CD14-positive monocyte (primary cell): ENCODE data around the gene RPL18A. TPM values are rescaled to one million over a fixed set of nuclear protein-coding genes. Genes with fewer than 3 reads are reported as not detected.

ENCODE experiments used
- DNase-seq, 3 donors: peaks; one replicate each; pipeline ENCODE4 v3.0.0-alpha.2; 2011 to 2022
- H2AFZ ChIP-seq: 2 replicates; pipeline ENCODE4 v1.6.0; 2012; ENCODE audit warnings: mild to moderate bottlenecking, low read depth, low read length, inconsistent platforms; ENCODE audit not compliant: insufficient read depth, poor library complexity, severe bottlenecking
- H3K27ac ChIP-seq, 2 donors: 1 replicate in 1 of 2; 2 replicates in 1 of 2; pipeline ENCODE4 v1.5.1; 2012 to 2013; ENCODE audit warnings: low read length in 2 of 2, control low read depth in 1 of 2, inconsistent platforms in 1 of 2, low read depth in 1 of 2, mild to moderate bottlenecking in 1 of 2
- H3K27me3 ChIP-seq, 2 donors: one replicate each; pipeline versions ENCODE4 v1.6.0 to v1.6.1; 2011 to 2013; ENCODE audit warnings: low read length in 2 of 2; ENCODE audit not compliant: control insufficient read depth in 2 of 2, insufficient read depth in 2 of 2
- H3K36me3 ChIP-seq, 2 donors: replicated peaks in 1 of 2; 1 replicate in 1 of 2; 2 replicates in 1 of 2; pipeline versions ENCODE4 v1.5.1 to v1.6.1; 2012 to 2013; ENCODE audit warnings: low read length in 2 of 2, control low read depth in 1 of 2, inconsistent platforms in 1 of 2, mild to moderate bottlenecking in 1 of 2; ENCODE audit not compliant: insufficient read depth in 2 of 2, control insufficient read depth in 1 of 2
- H3K4me1 ChIP-seq, 2 donors: 1 replicate in 1 of 2; 2 replicates in 1 of 2; pipeline versions ENCODE4 v1.5.1 to v1.6.1; 2012 to 2013; ENCODE audit warnings: low read length in 2 of 2, control low read depth in 1 of 2, inconsistent platforms in 1 of 2, mild to moderate bottlenecking in 1 of 2, moderate library complexity in 1 of 2; ENCODE audit not compliant: insufficient read depth in 2 of 2, control insufficient read depth in 1 of 2
- H3K4me2 ChIP-seq: replicated peaks from 2 replicates; pipeline ENCODE3; 2012; ENCODE audit warnings: low read length, moderate library complexity, mild to moderate bottlenecking; ENCODE audit not compliant: poor library complexity, severe bottlenecking; ENCODE audit errors: extremely low read depth
- H3K4me3 ChIP-seq, 3 experiments: fragments of 200-600 bp in 1 of 3; sonication (generic) in 1 of 3; replicated peaks in 1 of 3; 1 replicate in 2 of 3; 2 replicates in 1 of 3; pipeline ENCODE4 v1.5.1; 2011 to 2013; ENCODE audit warnings: low read length in 3 of 3, mild to moderate bottlenecking in 3 of 3, control low read depth in 2 of 3, low read depth in 2 of 3, inconsistent platforms in 1 of 3, moderate library complexity in 1 of 3
- H3K79me2 ChIP-seq: 2 replicates; pipeline ENCODE4 v1.6.0; 2012; ENCODE audit warnings: mild to moderate bottlenecking, control low read depth, inconsistent platforms, low read length, moderate library complexity; ENCODE audit not compliant: insufficient read depth
- H3K9ac ChIP-seq: 2 replicates; pipeline ENCODE4 v1.6.0; 2017; ENCODE audit warnings: low read length, mild to moderate bottlenecking; ENCODE audit not compliant: insufficient read depth, poor library complexity, severe bottlenecking
- H3K9me3 ChIP-seq, 2 donors: replicated peaks in 1 of 2; 1 replicate in 1 of 2; 2 replicates in 1 of 2; pipeline versions ENCODE4 v1.5.1 to v1.6.1; 2012 to 2013; ENCODE audit warnings: low read length in 2 of 2, control low read depth in 1 of 2; ENCODE audit not compliant: control insufficient read depth in 1 of 2, insufficient read depth in 1 of 2
- H4K20me1 ChIP-seq: 2 replicates; pipeline ENCODE4 v1.6.0; 2012; ENCODE audit warnings: mild to moderate bottlenecking, low read length, control low read depth, moderate library complexity; ENCODE audit not compliant: insufficient read depth
- H3K27ac Mint-ChIP-seq, 7 donors: one replicate each; pipeline ENCODE4 v1.8.0; 2020; ENCODE audit warnings: mild to moderate bottlenecking in 7 of 7, mixed read lengths in 7 of 7, moderate library complexity in 6 of 7, inconsistent platforms in 2 of 7
- H3K27me3 Mint-ChIP-seq, 3 donors: one replicate each; pipeline ENCODE4 v1.8.0; 2021 to 2022; ENCODE audit warnings: low read depth in 3 of 3, mild to moderate bottlenecking in 3 of 3, mixed read lengths in 3 of 3, moderate library complexity in 3 of 3, inconsistent platforms in 1 of 3
- H3K36me3 Mint-ChIP-seq, 2 donors: one replicate each; pipeline ENCODE4 v1.8.0; 2020; ENCODE audit warnings: mixed read lengths in 2 of 2, inconsistent platforms in 1 of 2, mild to moderate bottlenecking in 1 of 2
- H3K4me1 Mint-ChIP-seq: one replicate; pipeline ENCODE4 v1.8.0; 2020; ENCODE audit warnings: mild to moderate bottlenecking, mixed read lengths
- H3K4me3 Mint-ChIP-seq, 2 donors: one replicate each; pipeline ENCODE4 v1.8.0; 2020; ENCODE audit warnings: mild to moderate bottlenecking in 2 of 2, mixed read lengths in 2 of 2, moderate library complexity in 1 of 2
- H3K9me3 Mint-ChIP-seq, 7 donors: one replicate each; pipeline ENCODE4 v1.8.0; 2020 to 2022; ENCODE audit warnings: mixed read lengths in 7 of 7, mild to moderate bottlenecking in 6 of 7, moderate library complexity in 6 of 7, inconsistent platforms in 2 of 7
- CTCF ChIP-seq: fragments of 200-600 bp; IDR thresholded peaks from one replicate; pipeline ENCODE4 v1.8.0; 2022; ENCODE audit warnings: antibody characterized with exemption, mild to moderate bottlenecking
- WGBS: methylation state at CpG from one replicate; pipeline ENCODE4 v1.1.5; 2013; ENCODE audit warnings: missing lambda C conversion rate; ENCODE audit not compliant: insufficient coverage; 5-methylcytosine and 5-hydroxymethylcytosine counted together
- intact Hi-C, 2 donors: fragments of 100-400 bp; cut with micrococcal nuclease; formaldehyde crosslinking; loops; one replicate each; pipeline versions ENCODE4 v1.15.0 to v1.15.1; 2023
- polyA plus RNA-seq, 3 donors: library from polyadenylated mRNA; depleted of rRNA in 1 of 3; unstranded in 2 of 3; stranded (reverse) in 1 of 3; fragments of 300-500 nt in 2 of 3; fragments of >200 nt in 1 of 3; fragmentation: Illumina TruSeq in 2 of 3; gene quantifications; 1 replicate in 2 of 3; 2 replicates in 1 of 3; pipeline ENCODE4 v1.2.3, GENCODE V29; 2012 to 2021

Gene RPL18A
- polyA plus RNA-seq, 3 donors, result 1,189 to 1,285 (median 1,268) TPM

- intact Hi-C loops, result loop anchor here (1.0 to 10.0 kb wide), 7 partner anchors 77 to 591 kb away; partner anchors contain the start of genes BABAM1 (in 1 of the 2) and USHBP1 (in 1 of the 2)
- Mint-ChIP-seq H3K36me3 (peaks cover 0 to 1% of the 10 kb centered on the region in 2 donors), H3K27me3 (peaks cover 1 to 9% (median 2%) of the 10 kb centered on the region in 3 donors), H3K27ac (peak overlapping the region in 1 of 7 donors; percentile 47), H3K4me3 (peak overlapping the region in 1 of 2 donors; percentile 30), H3K9me3 (no peaks in the 10 kb centered on the region), H3K4me1 (peaks cover 26% of the 10 kb centered on the region)
- peak; percentile 93 for TF ChIP-seq CTCF
- Histone ChIP-seq H2AFZ (peak overlapping the region; percentile 11), H4K20me1 (peaks cover 8% of the 10 kb centered on the region), H3K4me1 (peaks cover 21 to 27% of the 10 kb centered on the region in 2 donors), H3K27me3 (no peaks in the 10 kb centered on the region), H3K9me3 (no peaks in the 10 kb centered on the region), H3K9ac (no peak overlapping the region), H3K4me2 (no peak overlapping the region), H3K79me2 (peaks cover 9% of the 10 kb centered on the region), H3K36me3 (no peaks in the 10 kb centered on the region), H3K27ac (no peak overlapping the region), H3K4me3 (no peak overlapping the region)
- 23% methylated on average over 25 of the region's 29 CpGs for WGBS
- DNase-seq, result peak; percentile 75 to 81 (median 78)
Measured at GRCh38 chr19:17855280-17856152, 4.2 kb upstream of the RPL18A start.

DNA sequence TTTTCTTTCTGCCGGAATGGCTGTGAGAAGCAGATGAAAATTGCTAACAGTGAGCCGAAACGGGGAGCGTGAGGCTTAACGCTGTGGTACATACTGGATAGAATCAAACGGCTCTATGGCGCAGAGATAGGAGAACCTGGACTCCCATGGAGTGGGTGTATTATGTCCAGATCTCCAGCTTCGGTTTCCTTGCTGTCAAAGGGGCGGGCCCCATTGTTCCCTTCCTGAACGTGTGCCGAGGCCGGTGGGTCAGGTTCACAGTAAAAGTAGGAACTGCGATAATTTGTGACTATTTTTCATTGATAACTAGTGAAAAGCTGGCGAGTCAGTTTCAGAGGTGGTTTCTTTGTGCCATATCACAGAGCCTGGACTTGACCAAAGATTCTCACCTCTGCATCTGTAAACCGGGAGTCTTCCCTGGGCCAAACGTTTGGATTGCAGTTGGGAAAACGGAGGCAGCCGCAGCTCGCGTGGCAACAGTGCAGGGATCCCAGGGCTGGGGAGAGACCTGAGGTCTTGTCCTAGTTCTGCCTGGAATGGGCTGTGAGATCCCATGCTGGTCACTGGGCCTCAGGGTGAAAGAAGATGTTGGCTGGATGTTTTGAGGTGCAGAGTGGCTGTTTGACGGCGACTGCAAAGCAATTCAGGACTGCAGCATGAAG is 752 bp downstream of the RPL18A start:
- H3K4me2 ChIP-seq, result peak overlapping the region; percentile 94
- peak overlapping the region; percentile 38 to 80 for H3K27ac ChIP-seq
- no peak for DNase-seq
- H3K9me3 ChIP-seq, result no peaks in the 10 kb centered on the region
- Mint-ChIP-seq H3K27me3 (peaks cover 0 to 7% (median 2%) of the 10 kb centered on the region in 3 donors), H3K4me3 (peak overlapping the region; percentile 97 to 99), H3K27ac (peak overlapping the region; percentile 51 to 93 (median 88)), H3K9me3 (no peaks in the 10 kb centered on the region), H3K4me1 (peaks cover 25% of the 10 kb centered on the region), H3K36me3 (peaks cover 34 to 47% of the 10 kb centered on the region in 2 donors)
- peaks cover 32 to 42% of the 10 kb centered on the region in 2 donors for H3K36me3 ChIP-seq
- peaks cover 17 to 21% of the 10 kb centered on the region in 2 donors for H3K4me1 ChIP-seq
- peaks cover 55% of the 10 kb centered on the region for H4K20me1 ChIP-seq
- peak overlapping the region; percentile 86 for H3K9ac ChIP-seq
- peaks cover 28% of the 10 kb centered on the region for H3K79me2 ChIP-seq
- no peaks in the 10 kb centered on the region for H3K27me3 ChIP-seq
- intact Hi-C loops, result no loop called here
- peak overlapping the region; percentile 93 to 99 (median 98) for H3K4me3 ChIP-seq
- TF ChIP-seq CTCF, result no peak
- 2% methylated on average over 20 of the region's 22 CpGs for WGBS
- peak overlapping the region; percentile 80 for H2AFZ ChIP-seq
